Eye (tissue), 1 donor: ENCODE measurements around the gene ANO1.

Source experiments
- DNase-seq: peaks from one replicate; pipeline ENCODE4 v3.0.0-alpha.2; 2015

The ANO1 gene

GRCh38 chr11:70119502-70119901, 41.4 kb downstream of the ANO1 start:
- no peak for DNase-seq

- DNase-seq = no peak
Observed at GRCh38 chr11:70120674-70121073, 42.6 kb downstream of the ANO1 start.

GRCh38 chr11:70122490-70123198, 44.5 kb downstream of the ANO1 start:
- DNase-seq = peak; percentile 67

GRCh38 chr11:70123711-70124110, 45.6 kb downstream of the ANO1 start:
- DNase-seq = no peak

- DNase-seq = no peak
Observed at GRCh38 chr11:70124321-70125000, 46.3 kb downstream of the ANO1 start.

GRCh38 chr11:70126494-70126893, 48.4 kb downstream of the ANO1 start:
- DNase-seq = no peak

- no peak for DNase-seq
Observed at GRCh38 chr11:70127653-70128434, 49.7 kb downstream of the ANO1 start.

GRCh38 chr11:70128435-70128906, 50.4 kb downstream of the ANO1 start:
- no peak for DNase-seq

GRCh38 chr11:70129051-70129592, 51.0 kb downstream of the ANO1 start:
- DNase-seq = no peak

GRCh38 chr11:70130636-70131035, 52.5 kb downstream of the ANO1 start:
- no peak for DNase-seq

- no peak for DNase-seq
Observed at GRCh38 chr11:70131606-70132190, 53.6 kb downstream of the ANO1 start.

GRCh38 chr11:70132641-70133040, 54.5 kb downstream of the ANO1 start:
- no peak for DNase-seq

GRCh38 chr11:70133771-70134335, 55.7 kb downstream of the ANO1 start:
- DNase-seq = no peak

- no peak for DNase-seq
Observed at GRCh38 chr11:70134490-70134889, 56.4 kb downstream of the ANO1 start.

GRCh38 chr11:70135142-70135541, 57.0 kb downstream of the ANO1 start:
- no peak for DNase-seq

GRCh38 chr11:70135625-70136059, 57.5 kb downstream of the ANO1 start:
- peak; percentile 31 for DNase-seq

GRCh38 chr11:70137383-70137782, 59.3 kb downstream of the ANO1 start:
- no peak for DNase-seq

- no peak for DNase-seq
Observed at GRCh38 chr11:70138403-70138802, 60.3 kb downstream of the ANO1 start.

- no peak for DNase-seq
Observed at GRCh38 chr11:70139785-70140410, 61.8 kb downstream of the ANO1 start.

GRCh38 chr11:70140711-70141485, 62.8 kb downstream of the ANO1 start:
- no peak for DNase-seq
